ENCODE measurements around the gene NEK10. TPM values are rescaled to one million over a fixed set of nuclear protein-coding genes. Genes with fewer than 3 reads are reported as not detected.

Gene NEK10
- total and polyA plus RNA-seq, 2 donors (not counting 3 experiments of a cell fraction or from before 2014, with no cell fraction given), result 0.32 to 5.0 TPM

DNA sequence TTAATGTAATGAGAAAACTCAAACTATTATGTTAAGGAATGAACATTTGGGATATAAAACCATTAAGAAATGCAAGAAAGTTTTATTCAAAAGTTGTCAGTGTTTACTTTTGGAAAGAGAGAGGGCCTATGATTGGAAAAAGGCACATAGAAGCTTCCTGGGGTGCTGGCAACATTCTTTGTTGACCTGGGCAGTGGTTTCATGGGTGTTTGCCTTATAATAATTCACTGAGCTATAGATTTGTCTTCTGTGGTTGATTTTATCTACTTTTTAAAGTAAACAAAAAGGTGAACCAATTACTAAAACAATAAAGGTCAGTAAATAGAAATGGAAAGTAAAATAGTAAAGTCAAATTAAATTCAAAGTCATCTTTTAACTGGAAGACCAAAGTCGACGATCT is 308.8 kb downstream of the NEK10 start:
- Histone ChIP-seq H3K27ac (ENCODE audit: insufficient read depth, low read depth, low read length) (no peak overlapping the region), H3K4me3 (replicated peaks in 1 of 3; ENCODE audit: insufficient read depth in 1 of 3, low read depth in 1 of 3, low read length in 3 of 3) (no peak overlapping the region), H2AFZ (ENCODE audit: low read depth, low read length) (no peak overlapping the region), H3K79me2 (ENCODE audit: control insufficient read depth, insufficient read depth, low read length) (no peaks in the 10 kb centered on the region), H3K9me1 (replicated peaks; ENCODE audit: control insufficient read depth, extremely low read depth, insufficient read depth, low read length) (no peaks in the 10 kb centered on the region), H3K36me3 (ENCODE audit: control insufficient read depth in 2 of 2, extremely low read depth in 1 of 2, insufficient read depth in 2 of 2, low read length in 2 of 2) (no peaks in the 10 kb centered on the region), H3K27me3 (ENCODE audit: control insufficient read depth in 2 of 2, insufficient read depth in 2 of 2, low read length in 2 of 2) (no peaks in the 10 kb centered on the region), H3K4me2 (ENCODE audit: insufficient read depth, low read length) (no peak overlapping the region), H3K4me1 (ENCODE audit: control insufficient read depth, extremely low read depth, insufficient read depth, low read length) (no peaks in the 10 kb centered on the region), H3K9me3 (replicated peaks; ENCODE audit: control insufficient read depth, insufficient read depth, low read length) (no peaks in the 10 kb centered on the region), H3K9ac (replicated peaks; ENCODE audit: extremely low read depth, insufficient read depth, low read length) (no peak overlapping the region), H4K20me1 (replicated peaks; ENCODE audit: control insufficient read depth, extremely low read depth, insufficient read depth, low read length) (no peaks in the 10 kb centered on the region)
- no TSS peak for BruUV-seq (replicated peaks)
- TF ChIP-seq FOS (IDR thresholded peaks at IDR 0.05; ENCODE audit: borderline replicate concordance, insufficient read depth, low read length), result no peak
- ChIA-PET POLR2A (no interaction called here), CTCF (no interaction called here)
- FAIRE-seq (no peak), DNase-seq (ENCODE audit: low read depth, low spot score) (no peak)
- dilution Hi-C loops (cut with MboI; ENCODE audit: extremely low pct_ligation_motif_present, low sequenced_read_pairs) (no loop called here), intact Hi-C loops (cut with micrococcal nuclease) (no loop called here)

Small RNA genes within 50 kb of the gene (small RNA-seq; reads per million reads assigned to genes)
- gene MINOS1P3 (ENCODE audit: insufficient read depth, insufficient read length, low read depth, low replicate concordance) (not detected), gene RNU6-342P (ENCODE audit: insufficient read depth, insufficient read length, low read depth, low replicate concordance) (not detected)

Other genes starting within 250 kb of the NEK10 start
- 50.9 and 58.6 TPM in 2 replicates for gene SLC4A7, start 115.0 kb upstream of the NEK10 start, total RNA-seq
- gene SLC4A7, start 115.0 kb upstream of the NEK10 start, polyA plus RNA-seq, result 7.0 and 7.8 TPM in 2 replicates